Measurements from ENCODE around the gene ANTKMT. TPM values are rescaled to one million over a fixed set of nuclear protein-coding genes. Genes with fewer than 3 reads are reported as not detected.

ANTKMT gene
- total RNA-seq, 1 donor from 2014 or later, result 35.0 TPM

DNA sequence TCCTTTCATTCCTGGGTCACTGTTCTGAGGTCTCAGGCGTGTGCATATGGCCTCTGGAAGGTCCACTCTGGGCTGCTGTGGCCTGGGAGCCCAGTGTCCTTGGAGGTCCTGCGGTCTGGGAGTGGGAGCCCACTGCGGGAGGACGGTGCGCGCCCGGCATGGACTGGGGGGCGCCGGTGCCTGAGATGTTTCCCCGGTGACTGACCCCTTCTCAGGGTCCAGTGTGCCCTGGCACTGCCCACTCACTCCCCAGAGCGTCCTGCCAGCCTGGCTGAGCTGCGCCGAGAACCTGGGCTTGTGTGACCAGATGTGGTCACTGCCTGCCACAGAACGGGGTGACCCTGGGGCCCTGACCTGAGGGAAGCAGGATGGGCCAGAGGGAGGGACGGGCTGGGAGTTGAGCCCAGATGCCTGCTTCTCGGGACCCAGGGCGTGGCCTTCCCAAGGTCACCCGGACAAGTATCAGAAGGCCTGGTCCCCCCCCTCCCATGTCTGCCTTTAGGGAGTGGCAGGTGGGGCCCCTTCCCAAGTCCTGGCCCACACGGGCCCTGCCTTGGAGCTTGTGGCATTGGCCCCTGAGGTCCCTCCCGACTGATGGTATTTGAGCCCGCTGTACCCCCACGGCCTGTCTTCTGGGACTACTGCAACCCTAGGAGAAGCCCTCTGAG, 46.6 kb upstream of the ANTKMT start:
- DNase-seq (ENCODE audit: low read depth) (no peak), FAIRE-seq (no peak)
- H3K36me3 ChIP-seq (ENCODE audit: control insufficient read depth, insufficient read depth, low read length), result peaks cover 31% of the 10 kb centered on the region
- H3K4me3 ChIP-seq (ENCODE audit: low read depth, low read length), result no peak overlapping the region
- TF ChIP-seq, protein P1, sequence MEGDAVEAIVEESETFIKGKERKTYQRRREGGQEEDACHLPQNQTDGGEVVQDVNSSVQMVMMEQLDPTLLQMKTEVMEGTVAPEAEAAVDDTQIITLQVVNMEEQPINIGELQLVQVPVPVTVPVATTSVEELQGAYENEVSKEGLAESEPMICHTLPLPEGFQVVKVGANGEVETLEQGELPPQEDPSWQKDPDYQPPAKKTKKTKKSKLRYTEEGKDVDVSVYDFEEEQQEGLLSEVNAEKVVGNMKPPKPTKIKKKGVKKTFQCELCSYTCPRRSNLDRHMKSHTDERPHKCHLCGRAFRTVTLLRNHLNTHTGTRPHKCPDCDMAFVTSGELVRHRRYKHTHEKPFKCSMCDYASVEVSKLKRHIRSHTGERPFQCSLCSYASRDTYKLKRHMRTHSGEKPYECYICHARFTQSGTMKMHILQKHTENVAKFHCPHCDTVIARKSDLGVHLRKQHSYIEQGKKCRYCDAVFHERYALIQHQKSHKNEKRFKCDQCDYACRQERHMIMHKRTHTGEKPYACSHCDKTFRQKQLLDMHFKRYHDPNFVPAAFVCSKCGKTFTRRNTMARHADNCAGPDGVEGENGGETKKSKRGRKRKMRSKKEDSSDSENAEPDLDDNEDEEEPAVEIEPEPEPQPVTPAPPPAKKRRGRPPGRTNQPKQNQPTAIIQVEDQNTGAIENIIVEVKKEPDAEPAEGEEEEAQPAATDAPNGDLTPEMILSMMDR (IDR thresholded peaks at IDR 0.05; ENCODE audit: insufficient read depth, low read length, severe bottlenecking), result no peak
- no peaks in the 10 kb centered on the region for H3K27me3 ChIP-seq (ENCODE audit: control insufficient read depth, insufficient read depth, low read length)

DNA sequence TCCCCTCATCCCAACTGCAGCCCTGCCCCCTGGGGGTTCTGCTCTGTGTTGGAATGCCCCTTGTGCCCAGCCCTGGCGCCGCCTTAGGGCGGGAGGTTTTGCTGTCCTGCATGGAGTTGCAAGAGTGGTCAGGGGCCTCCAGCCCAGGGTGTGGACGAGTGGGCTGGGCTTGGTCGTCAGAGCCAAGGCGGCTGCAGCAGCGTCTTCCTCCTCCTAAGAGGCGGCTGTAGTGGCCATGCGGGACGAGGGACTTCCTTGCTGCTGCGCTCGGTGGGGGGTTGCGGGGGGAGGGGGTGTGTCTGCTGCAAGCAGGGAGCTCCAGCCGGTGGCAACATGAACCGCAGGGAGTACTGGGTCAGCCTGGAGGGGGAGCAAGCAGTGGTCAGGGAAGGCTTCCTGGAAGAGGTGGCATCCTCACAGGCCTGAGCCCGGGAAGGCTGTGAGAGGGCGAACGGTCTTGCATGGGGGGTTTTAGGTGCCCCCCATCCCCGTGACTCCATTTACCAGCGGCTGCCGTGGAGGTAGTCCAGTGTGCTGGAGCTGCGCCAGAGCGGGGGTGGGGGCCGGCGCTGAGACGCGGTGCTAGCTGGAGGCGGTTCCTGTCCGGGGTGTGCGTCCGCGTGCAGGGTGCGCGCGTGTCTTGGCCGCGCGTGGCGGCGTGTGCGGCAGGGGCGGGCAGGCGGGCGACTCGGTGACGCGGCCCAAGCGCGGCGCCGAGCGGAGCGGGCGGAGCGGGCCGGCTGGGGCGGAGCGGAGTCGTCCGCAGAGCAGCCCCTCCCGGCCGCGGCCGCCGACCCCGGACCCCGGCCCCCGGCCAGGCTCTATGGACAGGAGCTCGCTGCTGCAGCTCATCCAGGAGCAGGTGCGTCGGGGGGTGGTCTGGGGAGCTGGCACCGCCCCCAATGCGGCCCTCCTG, 45.7 kb upstream of the ANTKMT start, which contains the start of gene RHBDL1:
TSS of gene RHBDL1 (plus strand) at position 704 of the 916 bp plus-strand sequence. CDS start at position 824, 120 bp downstream.
- TF ChIP-seq, protein P1 (IDR thresholded peaks at IDR 0.05; ENCODE audit: insufficient read depth, low read length, severe bottlenecking), result no peak
- Histone ChIP-seq H3K27me3 (ENCODE audit: control insufficient read depth, insufficient read depth, low read length) (no peaks in the 10 kb centered on the region), H3K4me3 (ENCODE audit: low read depth, low read length) (peak within 1 kb of the TSS; percentile 30), H3K36me3 (ENCODE audit: control insufficient read depth, insufficient read depth, low read length) (peaks cover 24% of the 10 kb centered on the region)
- no peak for FAIRE-seq
- DNase-seq (ENCODE audit: low read depth), result no peak

DNA sequence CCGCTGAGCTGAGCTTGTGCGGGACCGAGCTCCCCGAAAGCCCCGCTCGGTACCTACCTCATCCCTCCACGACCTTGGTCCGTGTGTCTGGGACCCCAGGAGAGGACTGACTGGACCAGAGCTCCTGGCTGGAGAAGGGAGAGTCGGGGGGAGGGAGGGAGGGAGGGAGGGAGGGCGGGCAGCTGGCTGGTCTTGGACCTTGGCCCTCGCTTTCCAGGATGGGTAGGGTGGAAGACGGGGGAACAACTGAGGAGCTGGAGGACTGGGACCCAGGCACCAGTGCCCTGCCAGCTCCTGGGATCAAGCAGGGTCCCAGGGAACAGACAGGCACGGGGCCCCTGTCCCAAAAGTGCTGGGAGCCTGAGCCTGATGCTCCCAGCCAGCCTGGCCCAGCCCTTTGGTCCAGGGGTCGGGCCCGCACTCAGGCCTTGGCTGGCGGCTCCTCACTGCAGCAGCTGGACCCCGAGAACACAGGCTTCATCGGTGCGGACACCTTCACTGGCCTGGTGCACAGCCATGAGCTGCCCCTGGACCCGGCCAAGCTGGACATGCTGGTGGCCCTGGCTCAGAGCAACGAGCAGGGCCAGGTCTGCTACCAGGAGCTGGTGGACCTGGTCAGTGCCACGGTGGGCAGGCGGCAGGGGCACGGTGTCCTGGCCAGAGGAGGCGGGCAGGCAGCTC, 44.9 kb upstream of the ANTKMT start:
- H3K4me3 ChIP-seq (ENCODE audit: low read depth, low read length), result peak overlapping the region; percentile 30
- no peaks in the 10 kb centered on the region for H3K27me3 ChIP-seq (ENCODE audit: control insufficient read depth, insufficient read depth, low read length)
- peaks cover 19% of the 10 kb centered on the region for H3K36me3 ChIP-seq (ENCODE audit: control insufficient read depth, insufficient read depth, low read length)
- FAIRE-seq (no peak), DNase-seq (ENCODE audit: low read depth) (no peak)
- TF ChIP-seq, protein P1 (IDR thresholded peaks at IDR 0.05; ENCODE audit: insufficient read depth, low read length, severe bottlenecking), result no peak

DNA sequence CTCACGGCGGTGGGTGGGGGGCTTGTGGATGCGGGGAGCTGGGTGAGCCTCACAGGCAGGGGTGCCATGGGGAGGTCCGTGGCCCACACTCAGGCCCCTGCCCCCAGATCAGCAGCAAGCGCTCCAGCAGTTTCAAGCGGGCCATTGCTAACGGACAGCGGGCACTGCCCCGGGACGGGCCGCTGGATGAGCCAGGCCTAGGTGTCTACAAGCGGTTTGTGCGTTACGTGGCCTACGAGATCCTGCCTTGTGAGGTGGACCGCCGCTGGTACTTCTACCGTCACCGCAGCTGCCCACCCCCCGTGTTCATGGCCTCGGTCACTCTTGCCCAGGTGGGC, 44.4 kb upstream of the ANTKMT start:
- TF ChIP-seq, protein P1 (IDR thresholded peaks at IDR 0.05; ENCODE audit: insufficient read depth, low read length, severe bottlenecking), result no peak
- DNase-seq (ENCODE audit: low read depth), result no peak
- peaks cover 21% of the 10 kb centered on the region for H3K36me3 ChIP-seq (ENCODE audit: control insufficient read depth, insufficient read depth, low read length)
- no peak for FAIRE-seq
- peak overlapping the region; percentile 14 for H3K4me3 ChIP-seq (ENCODE audit: low read depth, low read length)
- no peaks in the 10 kb centered on the region for H3K27me3 ChIP-seq (ENCODE audit: control insufficient read depth, insufficient read depth, low read length)

DNA sequence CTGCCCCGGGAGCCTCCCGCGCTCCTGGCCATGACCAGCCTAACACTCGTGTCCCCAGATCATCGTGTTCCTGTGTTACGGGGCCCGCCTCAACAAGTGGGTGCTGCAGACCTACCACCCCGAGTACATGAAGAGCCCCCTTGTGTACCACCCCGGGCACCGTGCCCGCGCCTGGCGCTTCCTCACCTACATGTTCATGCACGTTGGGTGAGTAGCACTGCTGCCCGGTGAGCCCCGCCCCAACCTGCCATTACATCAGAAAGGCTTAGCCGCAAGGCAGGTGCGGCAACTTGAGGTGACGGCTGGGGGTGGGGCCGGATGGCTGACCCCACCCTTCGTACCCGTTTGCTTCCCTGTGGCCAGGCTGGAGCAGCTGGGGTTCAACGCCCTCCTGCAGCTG, 44.0 kb upstream of the ANTKMT start:
- Histone ChIP-seq H3K27me3 (ENCODE audit: control insufficient read depth, insufficient read depth, low read length) (no peaks in the 10 kb centered on the region), H3K4me3 (ENCODE audit: low read depth, low read length) (peak overlapping the region; percentile 42), H3K36me3 (ENCODE audit: control insufficient read depth, insufficient read depth, low read length) (peaks cover 24% of the 10 kb centered on the region)
- FAIRE-seq, result peak; percentile 62
- peak; percentile 92 for DNase-seq (ENCODE audit: low read depth)
- TF ChIP-seq, protein P1 (IDR thresholded peaks at IDR 0.05; ENCODE audit: insufficient read depth, low read length, severe bottlenecking), result no peak
